DMS 273 (cell line): ENCODE data around the gene TMEM147.

Source experiments
- DNase-seq: peaks from one replicate; lab custom pipeline; 2025; ENCODE audit not compliant: unreplicated experiment; lab: John Stamatoyannopoulos, UW

TMEM147 gene

DNA sequence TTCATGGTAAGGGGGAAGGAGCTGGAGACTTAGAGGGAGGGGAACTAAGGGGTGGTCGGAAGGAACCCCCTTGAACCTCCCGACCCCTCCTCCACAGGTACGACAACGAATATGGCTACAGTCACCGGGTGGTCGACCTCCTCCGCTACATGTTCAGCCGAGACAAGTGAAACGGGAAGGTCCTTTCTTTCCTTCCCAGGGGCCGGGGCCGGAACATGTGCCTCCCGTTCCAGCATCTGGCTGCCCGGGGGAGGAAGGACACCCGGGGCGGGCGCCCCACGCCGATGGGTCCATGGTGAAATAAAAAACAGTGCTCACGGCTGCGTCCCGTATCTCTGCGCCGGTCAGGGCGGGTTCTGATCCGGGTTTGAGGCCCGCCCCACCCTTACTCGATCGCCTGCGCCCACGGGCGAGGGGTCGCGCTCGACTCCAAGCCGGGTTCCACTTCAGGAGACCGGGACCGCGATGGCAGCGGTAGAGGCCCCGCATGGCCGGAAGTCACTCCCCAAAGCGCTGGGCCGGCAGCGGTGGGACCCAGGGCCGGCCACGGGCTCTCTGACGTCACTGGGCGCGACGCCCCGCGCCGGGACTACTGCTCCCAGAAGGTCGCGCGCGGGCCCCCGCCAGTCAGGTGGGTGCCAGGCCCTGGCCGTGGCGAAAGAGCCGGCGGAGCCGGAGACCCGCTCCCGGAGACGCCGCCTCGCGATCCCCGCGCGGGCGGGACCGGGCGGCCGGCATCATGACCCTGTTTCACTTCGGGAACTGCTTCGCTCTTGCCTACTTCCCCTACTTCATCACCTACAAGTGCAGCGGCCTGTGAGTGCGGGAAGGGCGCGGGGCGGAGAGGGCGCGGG lies at the start of gene TMEM147:
TSS of gene TMEM147 (plus strand) at position 626 of the 854 bp plus-strand sequence. CDS start at position 740, 114 bp downstream.
- DNase-seq: peak; percentile 96

- DNase-seq: peak; percentile 16
Observed at GRCh38 chr19:35497406-35497805, 48.0 kb upstream of the TMEM147 start.

DNA sequence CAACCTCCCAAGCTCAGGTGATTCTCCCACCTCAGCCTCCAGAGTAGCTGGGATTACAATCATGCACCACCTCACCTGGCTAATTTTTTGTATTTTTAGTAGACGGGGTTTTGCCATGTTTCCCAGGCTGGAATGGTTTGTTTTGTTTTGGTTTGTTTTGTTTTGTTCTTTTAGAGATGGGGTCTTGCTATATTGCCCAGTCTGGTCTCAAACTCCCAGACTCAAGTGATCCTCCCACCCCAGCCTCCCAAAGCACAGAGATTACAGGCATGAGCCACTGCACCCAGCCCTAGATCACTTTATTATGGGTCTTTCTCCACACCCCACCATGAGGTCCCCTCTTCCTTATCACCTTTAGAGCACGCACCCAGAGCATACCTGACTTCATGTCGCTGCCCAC lies 47.2 kb upstream of the TMEM147 start:
- DNase-seq: no peak

DNA sequence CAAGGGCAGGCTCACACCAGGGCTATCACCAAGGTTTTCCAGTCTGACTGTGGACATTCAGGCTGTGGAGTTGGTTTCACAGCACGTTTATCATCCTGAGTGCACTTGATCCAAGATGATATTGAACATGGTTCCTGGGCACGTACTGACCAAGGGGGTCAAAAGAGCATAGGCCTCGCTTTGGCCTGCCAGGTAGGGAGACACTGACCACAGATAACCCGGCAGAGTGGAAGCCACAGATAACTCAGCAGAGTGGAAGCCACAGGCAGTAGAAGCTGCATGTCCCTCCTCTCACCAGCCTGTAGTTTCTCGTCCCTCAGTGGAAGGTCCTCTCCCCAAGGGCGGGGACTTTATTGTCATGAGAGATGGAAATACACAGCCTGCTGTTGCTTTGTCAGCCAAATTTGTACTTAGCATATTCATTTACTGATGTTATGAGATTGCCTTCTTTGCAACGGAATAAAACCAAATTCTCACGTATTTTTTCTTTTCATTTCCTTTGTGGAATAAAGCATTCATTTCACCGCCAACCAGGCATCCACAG lies 46.4 kb upstream of the TMEM147 start:
- DNase-seq: no peak

DNA sequence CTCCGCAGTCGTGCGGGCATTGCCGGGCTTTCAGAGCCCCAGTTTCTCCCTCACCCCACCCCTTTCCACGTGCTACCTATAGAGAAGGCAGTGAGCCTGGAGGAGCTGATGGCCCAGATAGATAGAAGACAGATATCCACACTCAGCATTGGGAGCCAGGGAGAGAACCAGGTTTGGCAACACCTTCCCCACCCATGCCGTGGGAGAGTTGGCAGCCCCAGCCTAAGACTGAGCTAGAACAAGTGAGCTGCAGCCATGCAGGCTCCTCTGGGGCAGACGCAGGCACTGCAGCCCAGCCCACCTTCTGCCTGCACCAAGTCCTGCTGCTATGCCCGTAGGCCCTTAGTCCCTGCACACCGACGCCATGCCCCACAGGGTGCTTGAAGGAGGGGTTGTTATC lies 44.8 kb upstream of the TMEM147 start:
- DNase-seq: no peak

GRCh38 chr19:35501684-35502083 lies 43.7 kb upstream of the TMEM147 start:
- DNase-seq: no peak

GRCh38 chr19:35502751-35503150 lies 42.7 kb upstream of the TMEM147 start:
- DNase-seq: no peak

GRCh38 chr19:35506011-35506410 lies 39.4 kb upstream of the TMEM147 start:
- DNase-seq: no peak

- DNase-seq: no peak
Observed at GRCh38 chr19:35507561-35507960, 37.9 kb upstream of the TMEM147 start.

DNA sequence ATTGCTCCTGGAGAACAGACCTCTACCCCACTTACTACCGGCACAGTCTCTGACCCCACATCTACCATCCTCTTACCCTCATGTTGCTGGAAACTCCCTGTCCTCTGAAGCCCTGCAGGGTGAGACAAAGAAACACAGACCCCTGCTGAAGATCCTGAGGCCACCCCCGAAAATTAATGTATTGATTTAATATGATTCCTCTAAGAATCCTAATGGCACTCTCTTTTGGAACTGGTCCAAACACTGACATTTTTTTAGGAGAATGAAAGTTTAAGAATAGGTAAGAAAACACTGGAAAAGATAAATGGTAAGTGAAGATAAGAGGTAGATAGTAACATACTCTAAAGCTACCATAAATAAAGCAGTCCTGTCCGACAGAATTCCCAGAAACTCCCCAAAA lies 37.3 kb upstream of the TMEM147 start:
- no peak for DNase-seq

DNA sequence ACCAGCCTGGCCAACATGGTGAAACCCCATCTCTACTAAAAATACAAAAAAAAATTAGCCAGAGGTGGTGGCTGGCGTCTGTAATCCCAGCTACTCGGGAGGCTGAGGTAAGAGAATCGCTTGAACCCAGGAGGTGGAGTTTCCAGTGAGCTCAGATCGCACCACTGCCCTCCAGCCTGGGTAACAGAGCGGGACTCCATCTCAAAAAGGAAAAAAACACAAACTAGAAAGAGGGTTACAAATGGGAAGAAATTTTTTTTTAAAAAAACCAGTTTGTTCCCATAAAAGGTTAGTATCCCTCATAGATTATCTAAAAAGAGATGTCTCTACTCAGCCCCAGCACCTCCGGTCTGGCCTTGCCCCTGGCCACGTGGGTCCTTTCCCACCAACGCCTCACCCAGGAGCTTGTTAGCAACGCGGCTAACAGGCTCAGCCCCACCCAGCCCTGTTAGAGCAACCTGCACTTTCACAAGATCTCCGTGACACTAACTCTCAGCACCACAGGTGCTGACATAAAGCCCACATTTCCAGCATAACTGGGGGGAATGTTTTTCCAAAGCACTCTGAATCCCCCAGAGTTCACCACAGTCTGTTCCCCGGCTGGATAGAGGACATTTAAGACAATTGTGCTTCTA lies 36.3 kb upstream of the TMEM147 start:
- DNase-seq: peak; percentile 24

DNA sequence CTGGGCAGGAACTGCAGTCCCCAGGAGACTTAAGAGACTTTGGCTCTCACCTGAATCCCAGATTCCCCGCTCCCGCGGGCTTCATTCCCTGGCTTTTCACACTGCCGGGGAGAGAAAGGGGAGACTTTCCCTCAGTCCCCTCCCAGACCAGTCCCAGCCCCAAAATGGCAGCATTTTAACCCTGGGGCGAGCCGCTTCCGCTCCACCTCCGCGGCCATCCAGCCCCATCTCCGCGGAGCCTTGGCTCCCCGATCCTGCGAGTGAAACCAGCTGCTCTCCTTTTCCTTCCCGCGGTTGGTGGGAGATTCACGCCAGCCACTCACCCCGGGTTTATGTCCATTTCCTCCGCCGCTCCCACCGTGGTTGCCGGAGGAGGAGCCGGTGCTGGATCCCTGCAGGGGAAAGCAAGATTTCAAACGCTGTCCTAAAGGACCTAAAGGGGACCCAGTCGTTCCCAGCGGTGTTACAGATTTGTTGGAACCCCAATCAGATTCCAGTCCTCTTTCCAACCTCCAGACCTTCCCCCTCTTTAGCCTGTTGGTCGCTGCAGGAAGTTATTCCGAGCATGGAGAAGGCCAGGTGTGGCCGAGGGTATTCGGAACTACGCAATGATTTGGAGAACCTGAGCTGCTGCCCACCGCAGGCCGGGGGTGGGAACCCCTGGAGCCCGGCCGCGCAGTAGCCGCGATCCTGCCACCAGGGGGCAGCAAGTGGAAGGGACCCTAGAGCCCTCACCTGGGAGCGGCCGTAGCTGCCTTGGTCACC lies 35.4 kb upstream of the TMEM147 start:
- peak; percentile 81 for DNase-seq

DNA sequence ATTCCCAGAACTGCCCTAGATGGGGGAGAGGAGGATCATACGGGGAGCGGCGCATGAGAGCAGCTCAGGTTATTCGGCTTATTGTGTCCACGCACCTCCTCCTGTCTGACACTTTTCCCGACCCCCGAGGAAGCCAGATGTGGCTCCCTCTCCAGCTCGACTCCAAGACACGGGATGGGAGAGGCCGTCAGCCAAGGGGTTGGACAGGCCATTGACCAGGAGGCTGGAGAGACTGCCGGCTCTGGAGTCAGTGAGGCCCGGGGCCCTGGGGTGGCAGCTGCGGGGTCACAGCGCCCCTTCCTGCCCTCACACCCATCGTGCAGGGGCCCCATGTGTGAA lies 34.8 kb upstream of the TMEM147 start:
- no peak for DNase-seq

DNA sequence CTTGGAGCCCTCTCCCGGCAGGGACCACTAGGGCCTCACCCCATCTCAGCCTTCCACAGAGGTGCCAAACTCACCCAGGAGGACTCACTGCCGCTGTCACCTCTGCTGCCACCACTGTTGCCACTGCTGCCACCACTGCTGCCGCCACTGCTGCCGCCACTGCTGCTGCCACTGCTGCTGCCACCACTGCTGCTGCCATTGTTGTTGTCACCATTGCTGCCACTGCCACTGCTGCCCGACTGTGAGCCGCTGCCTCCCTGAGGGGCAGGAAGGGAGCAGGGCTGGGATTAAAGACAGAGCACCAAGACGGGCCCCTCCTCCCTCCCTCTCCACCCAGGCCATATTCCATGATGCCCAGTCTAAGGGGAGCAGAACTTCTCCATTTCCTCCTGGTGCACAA lies 34.1 kb upstream of the TMEM147 start:
- DNase-seq: no peak

- peak; percentile 73 for DNase-seq
Observed at GRCh38 chr19:35512831-35513627, 32.4 kb upstream of the TMEM147 start.

DNA sequence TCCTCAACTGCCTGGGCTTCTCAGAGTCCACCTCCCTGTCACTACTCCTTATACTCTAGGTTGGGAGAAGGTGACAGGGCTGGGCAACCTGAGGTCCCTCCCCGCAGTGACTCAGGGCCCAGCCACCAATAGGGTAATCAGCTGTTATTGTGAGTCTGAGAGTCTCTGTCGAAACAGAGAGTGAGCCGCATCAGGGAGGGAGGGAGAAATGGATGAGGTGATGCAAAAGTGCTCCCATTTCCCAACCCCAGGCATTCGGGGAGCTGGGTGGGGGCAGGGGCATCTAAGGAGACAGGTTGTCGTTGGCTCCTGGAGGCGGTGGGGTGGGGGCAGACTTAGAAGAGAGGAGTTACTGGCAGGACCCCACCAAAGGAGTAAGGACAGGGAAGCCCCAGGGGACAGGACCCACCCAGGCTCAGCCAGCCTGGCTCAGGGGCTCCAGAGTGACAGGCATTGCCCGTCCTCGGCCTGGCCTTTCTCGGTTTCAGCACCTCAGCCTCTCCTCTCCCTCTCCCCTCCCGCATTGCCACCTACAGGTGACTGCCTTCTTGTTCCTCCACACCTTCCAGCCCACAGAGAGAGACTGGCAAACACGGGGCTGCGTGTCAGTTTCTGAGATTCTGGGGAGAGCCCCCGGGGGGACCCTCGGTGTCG lies 31.7 kb upstream of the TMEM147 start, which contains the start of gene DMKN:
TSS of gene DMKN (minus strand) at position 22 of the 654 bp plus-strand sequence. CDS start 174 bp downstream, outside the sequence.
- DNase-seq: no peak

GRCh38 chr19:35514282-35514809 lies 31.1 kb upstream of the TMEM147 start:
- no peak for DNase-seq

DNA sequence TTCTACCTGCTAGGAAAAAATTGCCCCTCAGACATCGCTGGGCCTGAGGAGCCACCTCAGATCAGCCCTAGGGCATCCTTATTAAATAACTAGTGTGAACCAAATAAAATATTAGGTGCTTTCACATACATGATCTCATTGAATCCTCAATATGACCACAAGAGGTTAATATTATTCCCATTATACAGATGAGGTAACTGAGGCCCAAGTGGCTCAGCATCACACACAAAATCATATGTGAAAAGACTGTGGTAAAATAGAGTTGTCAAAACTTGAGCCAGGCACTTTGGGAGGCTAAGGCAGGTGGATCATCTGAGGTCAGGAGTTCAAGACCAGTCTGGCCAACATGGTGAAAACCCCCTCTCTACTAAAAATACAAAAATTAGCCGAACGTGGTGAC lies 29.1 kb upstream of the TMEM147 start:
- no peak for DNase-seq

GRCh38 chr19:35517342-35517741 lies 28.1 kb upstream of the TMEM147 start:
- no peak for DNase-seq

- DNase-seq: no peak
Observed at GRCh38 chr19:35518313-35518712, 27.1 kb upstream of the TMEM147 start.
